Mesodermal cell (in vitro differentiated cells): ENCODE data around the gene NFIX.
"Not testable (repeated sequence)": the region's sequence is repeated elsewhere in the genome, so short reads cannot be mapped to it uniquely, and the experiment has no call there.

Experiments
- H3K27ac ChIP-seq: 2 replicates; pipeline ENCODE4 v1.7.0; 2013; ENCODE audit warnings: mild to moderate bottlenecking, low read depth, low read length, moderate library complexity; ENCODE audit not compliant: severe bottlenecking
- H3K36me3 ChIP-seq: 2 replicates; pipeline ENCODE4 v1.7.1; 2013; ENCODE audit warnings: mild to moderate bottlenecking, low read length, moderate library complexity; ENCODE audit not compliant: control insufficient read depth, insufficient read depth
- H3K4me1 ChIP-seq: one replicate; pipeline ENCODE4 v1.7.1; 2013; ENCODE audit warnings: mild to moderate bottlenecking, low read length; ENCODE audit not compliant: insufficient read depth, control insufficient read depth, poor library complexity, severe bottlenecking
- H3K4me3 ChIP-seq: 2 replicates; pipeline ENCODE4 v1.7.0; 2013; ENCODE audit warnings: low read length, control low read depth, mild to moderate bottlenecking; ENCODE audit not compliant: insufficient read depth, poor library complexity, severe bottlenecking; ENCODE audit errors: extremely low read depth
- H3K9me3 ChIP-seq: 2 replicates; pipeline ENCODE4 v1.7.1; 2013; ENCODE audit warnings: mild to moderate bottlenecking, low read length, moderate library complexity; ENCODE audit not compliant: control insufficient read depth
- WGBS, 2 experiments: methylation state at CpG; one replicate each; pipeline ENCODE4 v1.1.5; 2013; ENCODE audit warnings: missing lambda C conversion rate in 2 of 2; ENCODE audit not compliant: insufficient coverage in 2 of 2; 5-methylcytosine and 5-hydroxymethylcytosine counted together

The NFIX gene

GRCh38 chr19:12952488-12953137 lies 42.7 kb upstream of the NFIX start:
- Histone ChIP-seq H3K36me3 (peaks cover 79% of the 10 kb centered on the region), H3K4me3 (no peak overlapping the region), H3K27ac (no peak overlapping the region), H3K4me1 (peaks cover 9% of the 10 kb centered on the region), H3K9me3 (no peaks in the 10 kb centered on the region)
- 88 to 91% methylated on average over 5 to 10 of the region's 12 CpGs for WGBS, 2 experiments

DNA sequence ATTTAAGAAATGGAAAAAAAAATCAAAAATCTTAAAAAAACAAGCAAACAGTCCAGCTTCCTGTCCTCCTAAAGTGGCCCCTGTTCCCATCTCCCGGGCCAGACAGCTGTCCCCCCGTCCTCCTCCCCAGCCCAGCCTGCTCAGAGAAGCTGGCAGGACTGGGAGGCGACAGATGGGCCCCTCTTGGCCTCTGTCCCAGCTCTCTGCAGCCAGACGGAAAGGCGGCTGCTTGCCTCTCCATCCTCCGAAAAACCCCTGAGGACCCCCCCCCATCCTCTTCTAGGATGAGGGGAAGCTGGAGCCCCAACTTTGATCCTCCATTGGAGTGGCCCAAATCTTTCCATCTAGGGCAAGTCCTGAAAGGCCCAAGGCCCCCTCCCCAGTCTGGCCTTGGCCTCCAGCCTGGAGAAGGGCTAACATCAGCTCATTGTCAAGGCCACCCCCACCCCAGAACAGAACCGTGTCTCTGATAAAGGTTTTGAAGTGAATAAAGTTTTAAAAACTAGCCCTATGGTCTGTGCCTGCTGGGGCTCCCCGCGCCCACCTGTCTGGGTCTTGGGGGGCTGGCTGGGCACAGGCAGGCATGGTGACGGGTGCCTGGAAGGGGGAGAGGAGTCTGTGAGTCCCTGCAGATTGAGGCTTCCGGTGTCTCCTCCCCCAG lies 42.0 kb upstream of the NFIX start:
- WGBS, 2 experiments = 70 to 99% methylated on average over 2 to 8 of the region's 11 CpGs
- peaks cover 9% of the 10 kb centered on the region for H3K4me1 ChIP-seq
- H3K36me3 ChIP-seq = peaks cover 72% of the 10 kb centered on the region
- H3K9me3 ChIP-seq = no peaks in the 10 kb centered on the region
- no peak overlapping the region for H3K4me3 ChIP-seq
- H3K27ac ChIP-seq = no peak overlapping the region

- H3K9me3 ChIP-seq = no peaks in the 10 kb centered on the region
- H3K4me1 ChIP-seq = peaks cover 9% of the 10 kb centered on the region
- H3K4me3 ChIP-seq = no peak overlapping the region
- peaks cover 65% of the 10 kb centered on the region for H3K36me3 ChIP-seq
- no peak overlapping the region for H3K27ac ChIP-seq
- WGBS, 2 experiments = 96 to 97% methylated on average over 7 to 9 of the region's 12 CpGs
These were observed 41.3 kb upstream of the NFIX start for GRCh38 chr19:12953799-12954611.

- Histone ChIP-seq H3K9me3 (no peaks in the 10 kb centered on the region), H3K36me3 (peaks cover 59% of the 10 kb centered on the region), H3K4me1 (peaks cover 9% of the 10 kb centered on the region), H3K27ac (no peak overlapping the region), H3K4me3 (no peak overlapping the region)
- WGBS, 2 experiments = no CpG with 5 or more reads among the region's 1 CpG
These were observed 40.7 kb upstream of the NFIX start for GRCh38 chr19:12954612-12954962.

- WGBS, 2 experiments = 87 to 100% methylated on average over 5 to 6 of the region's 9 CpGs
- H3K36me3 ChIP-seq = peaks cover 49% of the 10 kb centered on the region
- peak overlapping the region; percentile 10 for H3K27ac ChIP-seq
- H3K4me3 ChIP-seq = peak overlapping the region; percentile 79
- H3K4me1 ChIP-seq, H3K9me3 ChIP-seq: not testable (repeated sequence)
These were observed 39.7 kb upstream of the NFIX start for GRCh38 chr19:12955575-12955974.

- peak overlapping the region; percentile 10 for H3K27ac ChIP-seq
- H3K36me3 ChIP-seq = peaks cover 45% of the 10 kb centered on the region
- peak overlapping the region; percentile 79 for H3K4me3 ChIP-seq
- 66 to 69% methylated on average over 11 to 12 of the region's 12 CpGs for WGBS, 2 experiments
- no peaks in the 10 kb centered on the region for H3K9me3 ChIP-seq
- peaks cover 9% of the 10 kb centered on the region for H3K4me1 ChIP-seq
These were observed 39.3 kb upstream of the NFIX start for GRCh38 chr19:12955996-12956395.

DNA sequence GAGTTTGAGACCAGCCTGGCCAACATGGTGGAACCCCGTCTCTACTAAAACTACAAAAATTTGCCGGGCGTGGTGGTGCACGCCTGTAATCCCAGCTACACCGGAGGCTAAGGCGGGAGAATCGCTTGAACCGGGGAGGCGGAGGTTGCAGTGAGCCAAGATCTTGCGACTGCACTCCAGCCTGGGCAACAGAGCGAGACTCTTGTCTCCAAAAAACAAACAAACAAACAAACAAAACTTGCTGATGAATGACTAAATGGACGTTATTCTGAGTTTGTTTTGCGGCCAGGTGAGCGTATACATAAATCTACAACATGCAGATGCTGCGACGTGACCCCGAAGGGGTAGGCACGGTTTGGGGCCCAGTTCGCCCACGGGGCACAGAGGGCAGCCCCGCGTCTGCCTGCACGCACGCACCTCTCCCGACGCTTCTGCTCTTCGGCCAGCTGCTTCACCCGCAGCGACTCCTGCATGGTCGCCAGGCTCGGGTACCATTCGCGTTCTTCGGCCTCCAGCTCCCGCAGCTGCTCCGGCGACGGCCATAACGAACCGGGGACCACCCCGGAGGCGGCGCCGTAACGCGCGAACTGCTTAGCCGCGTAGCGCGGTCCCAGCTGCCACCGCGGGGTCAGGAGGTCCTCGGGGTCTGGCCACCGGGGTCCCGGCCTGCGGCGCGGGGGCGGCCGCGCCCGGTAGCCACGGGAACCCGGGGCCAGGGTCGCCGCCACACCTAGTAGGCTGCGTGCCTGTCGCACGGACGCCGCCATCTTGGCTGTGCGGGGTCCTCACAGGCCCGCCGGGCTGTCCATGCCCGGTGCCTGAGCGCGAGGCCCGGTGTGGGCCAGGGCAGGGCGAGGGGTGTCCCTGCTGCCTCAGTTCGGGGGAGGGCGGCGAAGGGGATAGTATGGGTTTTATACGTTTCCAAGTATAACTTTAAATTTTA lies 38.6 kb upstream of the NFIX start, which contains the start of gene GADD45GIP1:
TSS of gene GADD45GIP1 (minus strand) at position 778 of the 943 bp plus-strand sequence. CDS start at position 767, 11 bp downstream.
- Histone ChIP-seq H3K9me3 (no peaks in the 10 kb centered on the region), H3K27ac (peak within 1 kb of the TSS; percentile 79), H3K36me3 (peaks cover 38% of the 10 kb centered on the region), H3K4me3 (peak within 1 kb of the TSS; percentile 79), H3K4me1 (peaks cover 9% of the 10 kb centered on the region)
- 2 to 4% methylated on average over 72 to 73 of the region's 84 CpGs for WGBS, 2 experiments

DNA sequence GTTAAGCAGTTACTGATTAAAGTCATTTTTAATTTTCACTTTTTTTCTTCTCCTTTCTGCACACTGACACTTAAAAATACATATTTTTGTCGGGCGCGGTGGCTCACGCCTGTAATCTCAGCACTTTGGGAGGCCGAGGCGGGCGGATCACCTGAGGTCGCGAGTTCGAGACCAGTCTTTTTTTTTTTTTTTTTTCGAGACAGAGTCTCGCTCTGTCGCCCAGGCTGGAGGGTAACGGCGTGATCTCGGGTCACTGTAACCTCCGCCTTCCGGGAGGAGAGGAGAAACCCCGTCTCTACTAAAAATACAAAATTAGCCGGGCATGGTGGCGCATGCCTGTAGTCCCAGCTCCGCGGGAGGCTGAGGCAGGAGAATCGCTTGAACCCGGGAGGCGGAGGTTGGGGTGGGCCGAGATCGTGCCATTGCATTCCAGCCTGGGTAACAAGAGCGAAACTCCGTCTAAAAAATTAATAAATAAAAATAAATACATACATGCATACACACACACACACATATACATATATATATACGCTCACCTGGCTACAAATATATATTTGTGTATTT lies 37.8 kb upstream of the NFIX start:
- peak overlapping the region; percentile 79 for H3K27ac ChIP-seq
- H3K36me3 ChIP-seq = peaks cover 30% of the 10 kb centered on the region
- peak overlapping the region; percentile 79 for H3K4me3 ChIP-seq
- 86 to 89% methylated on average over 17 to 20 of the region's 31 CpGs for WGBS, 2 experiments
- not testable (repeated sequence) for H3K9me3 ChIP-seq, H3K4me1 ChIP-seq

- WGBS, 2 experiments = 79 to 90% methylated on average over 4 to 5 of the region's 6 CpGs
- H3K4me3 ChIP-seq = no peak overlapping the region
- H3K4me1 ChIP-seq = peaks cover 4% of the 10 kb centered on the region
- no peaks in the 10 kb centered on the region for H3K9me3 ChIP-seq
- H3K27ac ChIP-seq = no peak overlapping the region
- peaks cover 12% of the 10 kb centered on the region for H3K36me3 ChIP-seq
These were observed 35.8 kb upstream of the NFIX start for GRCh38 chr19:12959481-12959880.
